Posterior vena cava (tissue), 2 donors: ENCODE data around the gene LIM2. TPM values are rescaled to one million over a fixed set of nuclear protein-coding genes. Genes with fewer than 3 reads are reported as not detected.
"Not testable (repeated sequence)": the region's sequence is repeated elsewhere in the genome, so short reads cannot be mapped to it uniquely, and the experiment has no call there.

Source experiments
- DNase-seq: peaks from one replicate; pipeline ENCODE4 v3.0.0-alpha.2; 2020; ENCODE audit warnings: low spot score
- intact Hi-C, 2 donors: fragments of 100-400 bp; cut with DNase I; formaldehyde crosslinking; loops; one replicate each; pipeline versions ENCODE4 v1.14.1 to v1.14.2; 2022 to 2023
- total RNA-seq, 2 donors: library from RNA; stranded (reverse); fragmentation: NEBNext Ultra II Directional; extraction: Animal tissue kit (Norgen Biotek cat#: 25700); gene quantifications; one replicate each; pipeline ENCODE4 v1.2.1, GENCODE V29; 2021
- donor health status: DM: yes; HTN: yes; CAD: no.
- donor health status: DM: yes; HTN: yes; CAD: no.

Gene LIM2
- total RNA-seq, 2 donors from 2014 or later, result not detected

GRCh38 chr19:51398096-51398704 lies 10.4 kb upstream of the LIM2 start:
- no peak for DNase-seq
- intact Hi-C loops, result loop anchor here in 1 of 2 donors (10.0 kb wide), 1 partner anchor 63 kb away; no protein-coding TSS in a partner anchor

- intact Hi-C loops, result loop anchor here in 1 of 2 donors (10.0 kb wide), 1 partner anchor 63 kb away; no protein-coding TSS in a partner anchor
- DNase-seq, result not testable (repeated sequence)
Measured at GRCh38 chr19:51397453-51397852, 9.7 kb upstream of the LIM2 start.

- DNase-seq, result no peak
- intact Hi-C loops, result loop anchor here in 1 of 2 donors (10.0 kb wide), 1 partner anchor 61 kb away; no protein-coding TSS in a partner anchor
Measured at GRCh38 chr19:51396175-51396574, 8.4 kb upstream of the LIM2 start.

- peak; percentile 98 for DNase-seq
- intact Hi-C loops, result loop anchor here in 1 of 2 donors (2.0 to 10.0 kb wide), 2 partner anchors 27 to 59 kb away; partner anchors contain the start of gene ETFB
Measured at GRCh38 chr19:51394050-51394836, 6.5 kb upstream of the LIM2 start.

- intact Hi-C loops, result loop anchor here in 1 of 2 donors (10.0 kb wide), 1 partner anchor 58 kb away; no protein-coding TSS in a partner anchor
- DNase-seq, result no peak
Measured at GRCh38 chr19:51392701-51393100, 4.9 kb upstream of the LIM2 start.

GRCh38 chr19:51391073-51391611 lies 3.4 kb upstream of the LIM2 start:
- intact Hi-C loops, result loop anchor here in 1 of 2 donors (10.0 kb wide), 1 partner anchor 56 kb away; no protein-coding TSS in a partner anchor
- DNase-seq, result no peak

GRCh38 chr19:51389143-51389542 lies 1.4 kb upstream of the LIM2 start:
- intact Hi-C loops, result no loop called here
- no peak for DNase-seq

GRCh38 chr19:51386882-51387520 lies 773 bp downstream of the LIM2 start:
- no peak for DNase-seq
- intact Hi-C loops, result no loop called here

- intact Hi-C loops, result no loop called here
- DNase-seq, result no peak
Measured at GRCh38 chr19:51382004-51382403, 5.8 kb downstream of the LIM2 start.

- no peak for DNase-seq
- intact Hi-C loops, result no loop called here
Measured at GRCh38 chr19:51380379-51380778, 7.4 kb downstream of the LIM2 start.

- no peak for DNase-seq
- intact Hi-C loops, result no loop called here
Measured at GRCh38 chr19:51377422-51377821, 10.4 kb downstream of the LIM2 start.

- DNase-seq, result no peak
- intact Hi-C loops, result no loop called here
Measured at GRCh38 chr19:51375504-51376221, 12.1 kb downstream of the LIM2 start.

GRCh38 chr19:51372649-51373504 lies 14.9 kb downstream of the LIM2 start, which contains the start of gene NKG7:
Gene NKG7 (minus strand): TSS chr19:51372654. CDS start chr19:51372535, 119 bp downstream.
- DNase-seq, result no peak
- intact Hi-C loops, result no loop called here

GRCh38 chr19:51372021-51372648 lies 15.6 kb downstream of the LIM2 start:
- intact Hi-C loops, result no loop called here
- DNase-seq, result no peak

- no peak for DNase-seq
- intact Hi-C loops, result no loop called here
Measured at GRCh38 chr19:51371186-51371690, 16.5 kb downstream of the LIM2 start.

GRCh38 chr19:51370230-51370629 lies 17.5 kb downstream of the LIM2 start:
- intact Hi-C loops, result no loop called here
- no peak for DNase-seq
